Gastroesophageal sphincter (tissue), 3 donors: ENCODE measurements around the gene SLC43A1.

Source experiments
- POLR2A ChIP-seq, 2 donors: fragments of 450-650 bp; IDR thresholded peaks; one replicate each; pipeline ENCODE4 v1.6.1; 2017; ENCODE audit warnings: antibody characterized with exemption in 2 of 2, mild to moderate bottlenecking in 2 of 2, moderate library complexity in 1 of 2
- POLR2AphosphoS5 ChIP-seq: sonication (generic); formaldehyde crosslinking; IDR thresholded peaks from one replicate; pipeline ENCODE4 v1.6.1; 2017; ENCODE audit warnings: antibody characterized with exemption
- TF ChIP-seq, protein P1 (sequence below), 4 experiments: fragments of 200-600 bp in 2 of 4; fragments of 450-650 bp in 2 of 4; sonication (generic) in 1 of 4; IDR thresholded peaks; one replicate each; pipeline ENCODE4 v1.5.1; 2017 to 2019; ENCODE audit warnings: antibody characterized with exemption in 4 of 4, mild to moderate bottlenecking in 2 of 4, moderate library complexity in 2 of 4

DNA sequence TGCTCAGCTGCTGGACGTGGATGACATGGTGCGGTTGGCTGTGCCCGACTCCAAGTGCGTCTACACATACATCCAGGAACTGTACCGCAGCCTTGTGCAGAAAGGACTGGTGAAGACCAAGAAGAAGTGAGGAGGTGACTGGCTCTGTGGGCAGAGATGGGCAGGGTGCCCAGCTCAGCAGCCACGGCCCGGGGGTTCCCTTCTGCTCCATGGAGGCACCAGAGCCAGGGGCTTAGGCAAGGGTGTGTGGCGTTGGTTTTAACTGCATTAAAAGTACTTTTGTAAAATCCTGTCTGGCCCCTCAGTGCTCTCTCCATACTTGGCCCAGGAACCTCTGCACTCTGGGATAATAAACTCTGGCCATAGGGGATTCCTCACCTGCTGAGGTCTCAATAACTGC is 34.5 kb upstream of the SLC43A1 start:
- TF ChIP-seq, protein P1, sequence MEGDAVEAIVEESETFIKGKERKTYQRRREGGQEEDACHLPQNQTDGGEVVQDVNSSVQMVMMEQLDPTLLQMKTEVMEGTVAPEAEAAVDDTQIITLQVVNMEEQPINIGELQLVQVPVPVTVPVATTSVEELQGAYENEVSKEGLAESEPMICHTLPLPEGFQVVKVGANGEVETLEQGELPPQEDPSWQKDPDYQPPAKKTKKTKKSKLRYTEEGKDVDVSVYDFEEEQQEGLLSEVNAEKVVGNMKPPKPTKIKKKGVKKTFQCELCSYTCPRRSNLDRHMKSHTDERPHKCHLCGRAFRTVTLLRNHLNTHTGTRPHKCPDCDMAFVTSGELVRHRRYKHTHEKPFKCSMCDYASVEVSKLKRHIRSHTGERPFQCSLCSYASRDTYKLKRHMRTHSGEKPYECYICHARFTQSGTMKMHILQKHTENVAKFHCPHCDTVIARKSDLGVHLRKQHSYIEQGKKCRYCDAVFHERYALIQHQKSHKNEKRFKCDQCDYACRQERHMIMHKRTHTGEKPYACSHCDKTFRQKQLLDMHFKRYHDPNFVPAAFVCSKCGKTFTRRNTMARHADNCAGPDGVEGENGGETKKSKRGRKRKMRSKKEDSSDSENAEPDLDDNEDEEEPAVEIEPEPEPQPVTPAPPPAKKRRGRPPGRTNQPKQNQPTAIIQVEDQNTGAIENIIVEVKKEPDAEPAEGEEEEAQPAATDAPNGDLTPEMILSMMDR (IDR thresholded peaks at IDR 0.05) = no peak
- no peak for TF ChIP-seq POLR2A (IDR thresholded peaks at IDR 0.05)
- no peak for TF ChIP-seq POLR2AphosphoS5
